Measurements from ENCODE around the gene ABRACL. TPM values are rescaled to one million over a fixed set of nuclear protein-coding genes. Genes with fewer than 3 reads are reported as not detected.

ABRACL gene
- total RNA-seq, 1 experiment from 2014 or later = 123 TPM

GRCh38 chr6:139082370-139082769 is 53.8 kb downstream of the ABRACL start:
- H3K27me3 Mint-ChIP-seq (ENCODE audit: low read depth) = no peaks in the 10 kb centered on the region; the same call in 1 of the 2 replicates
- H3K14ac ChIP-seq (ENCODE audit: insufficient read depth, low read length) = no peak overlapping the region

More at GRCh38 chr6:139082370-139082769, 53.8 kb downstream of the ABRACL start:
- no peak overlapping the region for H3K4me3 Mint-ChIP-seq
- Histone ChIP-seq H3K79me1 (ENCODE audit: insufficient read depth, low read depth, low read length, poor library complexity, severe bottlenecking) (no peaks in the 10 kb centered on the region), H3K79me2 (ENCODE audit: insufficient read depth, low read length) (no peaks in the 10 kb centered on the region), H3K4me1 (ENCODE audit: insufficient read depth, low read length) (no peaks in the 10 kb centered on the region), H2BK5ac (ENCODE audit: insufficient read length, low read length) (no peak overlapping the region), H3K27ac (ENCODE audit: insufficient read length, low read depth, low read length) (no peak overlapping the region), H3K4ac (ENCODE audit: low read depth, low read length) (no peak overlapping the region), H3T11ph (ENCODE audit: low read length) (no peak overlapping the region), H2BK20ac (ENCODE audit: low read depth, low read length, poor library complexity, severe bottlenecking) (no peak overlapping the region), H3K23ac (ENCODE audit: insufficient read length, low read depth, low read length) (no peak overlapping the region), H2BK120ac (ENCODE audit: low read depth, low read length, poor library complexity, severe bottlenecking) (no peak overlapping the region), H4K8ac (replicated peaks; ENCODE audit: insufficient read length, low read depth, low read length) (no peak overlapping the region), H4K5ac (ENCODE audit: insufficient read length, low read depth, low read length) (no peak overlapping the region), H4K20me1 (ENCODE audit: control insufficient read depth, insufficient read depth, insufficient read length) (no peaks in the 10 kb centered on the region), H3K9ac (ENCODE audit: extremely low read depth, insufficient read length, low read length) (no peak overlapping the region), H3K27me3 (ENCODE audit: insufficient read depth, low read length) (no peaks in the 10 kb centered on the region), H3K9me3 (ENCODE audit: control insufficient read depth, low read depth, low read length) (no peaks in the 10 kb centered on the region), H4K91ac (ENCODE audit: insufficient read length, low read depth, low read length) (no peak overlapping the region), H3K4me2 (ENCODE audit: insufficient read depth, insufficient read length, low read length) (no peak overlapping the region), H2BK12ac (ENCODE audit: insufficient read length, low read depth, low read length) (no peak overlapping the region), H2AFZ (ENCODE audit: low read length) (no peak overlapping the region), H2AK5ac (ENCODE audit: insufficient read length, low read length) (no peak overlapping the region), H2BK15ac (ENCODE audit: low read depth, low read length) (no peak overlapping the region), H3K23me2 (ENCODE audit: insufficient read length, low read depth, low read length, poor library complexity, severe bottlenecking) (no peaks in the 10 kb centered on the region), H3K18ac (ENCODE audit: insufficient read length, low read depth, low read length) (no peak overlapping the region), H3K56ac (ENCODE audit: insufficient read length, low read depth, low read length) (no peak overlapping the region)
- no peaks in the 10 kb centered on the region for H3K36me3 Mint-ChIP-seq (ENCODE audit: insufficient read depth in 1 of 3, low read depth in 3 of 3)
- H3K9me3 Mint-ChIP-seq = no peaks in the 10 kb centered on the region
- DNase-seq = no peak
- peaks cover 6 to 11% of the 10 kb centered on the region in 2 experiments for H3K4me1 Mint-ChIP-seq
- peak overlapping the region in 1 of 3 experiments; percentile 4; a peak in 1 of 7 replicates for H3K27ac Mint-ChIP-seq
- WGBS (ENCODE audit: extremely low coverage, insufficient read length, low lambda C conversion rate) = no CpG with 5 or more reads among the region's 5 CpGs
- TF ChIP-seq, protein P1, sequence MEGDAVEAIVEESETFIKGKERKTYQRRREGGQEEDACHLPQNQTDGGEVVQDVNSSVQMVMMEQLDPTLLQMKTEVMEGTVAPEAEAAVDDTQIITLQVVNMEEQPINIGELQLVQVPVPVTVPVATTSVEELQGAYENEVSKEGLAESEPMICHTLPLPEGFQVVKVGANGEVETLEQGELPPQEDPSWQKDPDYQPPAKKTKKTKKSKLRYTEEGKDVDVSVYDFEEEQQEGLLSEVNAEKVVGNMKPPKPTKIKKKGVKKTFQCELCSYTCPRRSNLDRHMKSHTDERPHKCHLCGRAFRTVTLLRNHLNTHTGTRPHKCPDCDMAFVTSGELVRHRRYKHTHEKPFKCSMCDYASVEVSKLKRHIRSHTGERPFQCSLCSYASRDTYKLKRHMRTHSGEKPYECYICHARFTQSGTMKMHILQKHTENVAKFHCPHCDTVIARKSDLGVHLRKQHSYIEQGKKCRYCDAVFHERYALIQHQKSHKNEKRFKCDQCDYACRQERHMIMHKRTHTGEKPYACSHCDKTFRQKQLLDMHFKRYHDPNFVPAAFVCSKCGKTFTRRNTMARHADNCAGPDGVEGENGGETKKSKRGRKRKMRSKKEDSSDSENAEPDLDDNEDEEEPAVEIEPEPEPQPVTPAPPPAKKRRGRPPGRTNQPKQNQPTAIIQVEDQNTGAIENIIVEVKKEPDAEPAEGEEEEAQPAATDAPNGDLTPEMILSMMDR (conservative IDR thresholded peaks at IDR 0.05) = no peak
